Stimulated activated CD4-positive, alpha-beta T cell treated with anti-CD3 and anti-CD28 coated beads, TNF-alpha, amount 100 ng/mL, for 24 hours (primary cell): ENCODE measurements around the gene LRRC9.
"Not testable (repeated sequence)": the region's sequence is repeated elsewhere in the genome, so short reads cannot be mapped to it uniquely, and the experiment has no call there.

ENCODE experiments used
- DNase-seq, 3 experiments: peaks; one replicate each; pipeline ENCODE4 v3.0.0-alpha.2; 2020; ENCODE audit warnings: low read depth in 3 of 3

Gene LRRC9

GRCh38 chr14:59957890-59958289 lies 37.9 kb downstream of the LRRC9 start:
- not testable (repeated sequence) for DNase-seq

- no peak for DNase-seq
These were observed 39.7 kb downstream of the LRRC9 start for GRCh38 chr14:59959668-59960067.

- DNase-seq: no peak
These were observed 41.6 kb downstream of the LRRC9 start for GRCh38 chr14:59961518-59962062.

GRCh38 chr14:59964251-59965007 lies 44.5 kb downstream of the LRRC9 start:
- no peak for DNase-seq

GRCh38 chr14:59969319-59969718 lies 49.4 kb downstream of the LRRC9 start:
- no peak for DNase-seq

GRCh38 chr14:59981564-59981963 lies 61.6 kb downstream of the LRRC9 start:
- DNase-seq: no peak

- DNase-seq: no peak
These were observed 63.1 kb downstream of the LRRC9 start for GRCh38 chr14:59983048-59983447.

GRCh38 chr14:59986556-59987059 lies 66.7 kb downstream of the LRRC9 start:
- no peak for DNase-seq

- no peak for DNase-seq
These were observed 77.5 kb downstream of the LRRC9 start for GRCh38 chr14:59997449-59997848.

GRCh38 chr14:59997966-59998365 lies 78.0 kb downstream of the LRRC9 start:
- DNase-seq: no peak

- no peak for DNase-seq
These were observed 78.6 kb downstream of the LRRC9 start for GRCh38 chr14:59998564-59998963.

- DNase-seq: no peak
These were observed 83.0 kb downstream of the LRRC9 start for GRCh38 chr14:60002819-60003492.

GRCh38 chr14:60003991-60004390 lies 84.0 kb downstream of the LRRC9 start:
- no peak for DNase-seq

GRCh38 chr14:60008042-60008441 lies 88.1 kb downstream of the LRRC9 start:
- DNase-seq: no peak

- DNase-seq: not testable (repeated sequence)
These were observed 90.3 kb downstream of the LRRC9 start for GRCh38 chr14:60010263-60010662.

GRCh38 chr14:60014402-60014801 lies 94.5 kb downstream of the LRRC9 start:
- no peak for DNase-seq

- DNase-seq: no peak
These were observed 101.7 kb downstream of the LRRC9 start for GRCh38 chr14:60021619-60022018.

- no peak for DNase-seq
These were observed 105.6 kb downstream of the LRRC9 start for GRCh38 chr14:60025571-60025970.

- DNase-seq: no peak
These were observed 115.2 kb downstream of the LRRC9 start for GRCh38 chr14:60035177-60035576.

GRCh38 chr14:60047976-60048375 lies 128.0 kb downstream of the LRRC9 start:
- not testable (repeated sequence) for DNase-seq

- no peak for DNase-seq
These were observed 131.8 kb downstream of the LRRC9 start for GRCh38 chr14:60051721-60052221.

- DNase-seq: no peak
These were observed 138.1 kb downstream of the LRRC9 start for GRCh38 chr14:60058087-60058486.

GRCh38 chr14:60061371-60061770 lies 141.4 kb downstream of the LRRC9 start:
- no peak for DNase-seq
